Measurements from ENCODE around the gene TBC1D22A. TPM values are rescaled to one million over a fixed set of nuclear protein-coding genes. Genes with fewer than 3 reads are reported as not detected.

The TBC1D22A gene
- total RNA-seq, 2 donors from 2014 or later = 28.9 to 31.3 TPM

DNA sequence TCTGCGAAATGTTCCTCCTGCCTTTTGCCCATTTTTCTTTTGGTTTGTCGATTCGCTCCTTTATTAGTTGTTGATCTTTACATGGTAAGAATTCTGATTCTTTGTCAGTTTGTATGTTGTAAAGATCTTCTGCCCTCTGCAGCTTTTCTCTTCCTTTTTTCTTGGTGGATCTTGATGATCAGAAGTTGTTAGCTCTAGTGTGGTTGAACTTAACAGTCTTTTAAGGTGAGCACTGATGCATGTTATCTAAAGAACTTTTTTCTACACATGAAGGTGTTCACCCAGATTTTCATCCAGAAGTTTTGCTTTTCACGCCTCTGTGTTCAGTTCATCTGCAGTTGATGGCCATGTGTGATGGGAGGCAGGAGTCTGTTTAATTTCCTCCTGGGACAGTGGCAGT, 133.7 kb downstream of the TBC1D22A start:
- ATAC-seq (ENCODE audit: insufficient number of reproducible peaks, low FRiP score, low read depth) (no peak), DNase-seq (ENCODE audit: low spot score) (no peak)
- Histone ChIP-seq H3K36me3 (no peaks in the 10 kb centered on the region), H3K4me1 (ENCODE audit: control insufficient read depth in 1 of 2, low read depth in 2 of 2) (no peaks in the 10 kb centered on the region), H3K9me3 (no peaks in the 10 kb centered on the region), H3K27me3 (replicated peaks; ENCODE audit: insufficient read depth) (no peaks in the 10 kb centered on the region), H3K27ac (no peak overlapping the region), H3K4me3 (no peak overlapping the region)
- TF ChIP-seq, protein P1, sequence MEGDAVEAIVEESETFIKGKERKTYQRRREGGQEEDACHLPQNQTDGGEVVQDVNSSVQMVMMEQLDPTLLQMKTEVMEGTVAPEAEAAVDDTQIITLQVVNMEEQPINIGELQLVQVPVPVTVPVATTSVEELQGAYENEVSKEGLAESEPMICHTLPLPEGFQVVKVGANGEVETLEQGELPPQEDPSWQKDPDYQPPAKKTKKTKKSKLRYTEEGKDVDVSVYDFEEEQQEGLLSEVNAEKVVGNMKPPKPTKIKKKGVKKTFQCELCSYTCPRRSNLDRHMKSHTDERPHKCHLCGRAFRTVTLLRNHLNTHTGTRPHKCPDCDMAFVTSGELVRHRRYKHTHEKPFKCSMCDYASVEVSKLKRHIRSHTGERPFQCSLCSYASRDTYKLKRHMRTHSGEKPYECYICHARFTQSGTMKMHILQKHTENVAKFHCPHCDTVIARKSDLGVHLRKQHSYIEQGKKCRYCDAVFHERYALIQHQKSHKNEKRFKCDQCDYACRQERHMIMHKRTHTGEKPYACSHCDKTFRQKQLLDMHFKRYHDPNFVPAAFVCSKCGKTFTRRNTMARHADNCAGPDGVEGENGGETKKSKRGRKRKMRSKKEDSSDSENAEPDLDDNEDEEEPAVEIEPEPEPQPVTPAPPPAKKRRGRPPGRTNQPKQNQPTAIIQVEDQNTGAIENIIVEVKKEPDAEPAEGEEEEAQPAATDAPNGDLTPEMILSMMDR (IDR thresholded peaks at IDR 0.05) = no peak

DNA sequence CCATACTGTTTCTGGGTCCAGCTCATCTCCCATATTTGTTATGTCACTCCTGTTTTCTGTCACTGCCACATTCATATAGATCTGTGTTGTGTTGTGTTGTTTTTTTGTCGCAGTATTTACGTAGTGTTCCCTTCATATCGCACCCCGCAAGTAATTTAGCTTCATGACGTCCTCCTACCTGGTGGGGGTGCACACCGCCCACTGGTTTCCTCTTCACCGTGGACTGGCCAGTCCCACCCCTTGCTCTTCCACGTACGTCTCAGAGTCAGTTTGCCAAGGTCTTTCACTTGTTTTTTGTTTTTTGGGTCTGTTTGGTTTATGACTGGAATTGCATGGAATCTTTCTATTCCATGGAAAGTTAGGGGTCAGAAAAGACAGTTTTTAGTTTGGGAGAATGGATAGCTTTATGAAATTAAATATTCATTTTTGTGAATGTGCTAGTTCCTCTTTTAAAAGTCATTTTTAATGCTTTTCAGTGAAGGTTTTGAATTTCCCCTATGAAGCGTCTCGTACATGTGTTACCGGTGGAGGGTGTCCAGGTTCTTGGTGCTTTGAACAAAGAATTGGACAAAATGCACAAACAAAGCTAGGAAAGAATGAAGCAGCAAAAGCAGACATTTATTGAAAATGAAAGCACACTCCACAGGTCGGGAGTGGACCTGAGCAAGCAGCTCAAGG, 134.3 kb downstream of the TBC1D22A start:
- Histone ChIP-seq H3K4me1 (ENCODE audit: control insufficient read depth in 1 of 2, low read depth in 2 of 2) (no peaks in the 10 kb centered on the region), H3K9me3 (no peaks in the 10 kb centered on the region), H3K4me3 (no peak overlapping the region), H3K27me3 (replicated peaks; ENCODE audit: insufficient read depth) (no peaks in the 10 kb centered on the region), H3K36me3 (no peaks in the 10 kb centered on the region), H3K27ac (no peak overlapping the region)
- no peak for ATAC-seq (ENCODE audit: insufficient number of reproducible peaks, low FRiP score, low read depth)
- TF ChIP-seq, protein P1 (IDR thresholded peaks at IDR 0.05) = no peak
- no peak for DNase-seq (ENCODE audit: low spot score)

DNA sequence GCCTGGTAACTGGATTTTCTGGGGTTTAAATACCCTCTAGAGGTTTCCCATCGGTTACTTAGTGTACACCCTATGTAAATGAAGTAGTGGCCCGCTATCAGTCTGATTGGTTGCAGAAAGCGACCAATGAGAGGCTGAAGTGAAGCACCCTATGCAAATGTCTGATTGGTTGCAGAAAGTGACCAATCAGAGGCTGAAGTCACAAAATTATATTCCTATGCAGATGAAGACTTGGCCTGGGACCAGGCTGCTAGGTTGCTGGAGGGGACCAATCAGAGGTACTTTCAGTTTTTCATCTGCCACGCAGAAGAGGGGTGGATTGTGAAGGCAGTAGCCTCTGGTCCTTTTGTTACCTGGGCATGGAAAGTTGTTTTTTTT, 134.8 kb downstream of the TBC1D22A start:
- DNase-seq (ENCODE audit: low spot score) = no peak
- no peaks in the 10 kb centered on the region for H3K36me3 ChIP-seq
- no peaks in the 10 kb centered on the region for H3K4me1 ChIP-seq (ENCODE audit: control insufficient read depth in 1 of 2, low read depth in 2 of 2)
- H3K27ac ChIP-seq = no peak overlapping the region
- H3K4me3 ChIP-seq = no peak overlapping the region
- ATAC-seq (ENCODE audit: insufficient number of reproducible peaks, low FRiP score, low read depth) = no peak
- TF ChIP-seq, protein P1 (IDR thresholded peaks at IDR 0.05) = no peak
- no peaks in the 10 kb centered on the region for H3K9me3 ChIP-seq
- H3K27me3 ChIP-seq (replicated peaks; ENCODE audit: insufficient read depth) = no peaks in the 10 kb centered on the region

DNA sequence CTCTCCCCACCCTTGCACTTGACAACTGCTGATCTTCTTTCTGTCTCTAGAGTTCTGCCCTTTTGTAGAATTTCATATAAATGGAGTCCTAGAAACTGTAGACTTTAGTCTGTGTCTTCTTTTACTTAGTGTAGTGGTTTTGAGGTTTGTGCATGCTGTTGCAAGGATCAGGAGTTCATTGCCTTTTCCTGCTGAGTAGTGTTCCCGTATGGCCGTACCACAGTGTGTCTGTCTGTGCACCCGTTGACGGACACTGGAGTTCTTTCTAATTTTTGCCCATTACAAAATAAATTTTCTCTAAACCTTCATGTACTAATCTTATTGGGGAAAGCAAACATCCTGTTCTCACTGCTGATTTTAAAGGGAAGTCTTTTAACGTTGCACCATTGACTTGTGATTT, 138.1 kb downstream of the TBC1D22A start:
- ATAC-seq (ENCODE audit: insufficient number of reproducible peaks, low FRiP score, low read depth) = no peak
- Histone ChIP-seq H3K27ac (no peak overlapping the region), H3K9me3 (no peaks in the 10 kb centered on the region), H3K36me3 (no peaks in the 10 kb centered on the region), H3K4me1 (ENCODE audit: control insufficient read depth in 1 of 2, low read depth in 2 of 2) (no peaks in the 10 kb centered on the region), H3K27me3 (replicated peaks; ENCODE audit: insufficient read depth) (no peaks in the 10 kb centered on the region), H3K4me3 (no peak overlapping the region)
- TF ChIP-seq, protein P1 (IDR thresholded peaks at IDR 0.05) = no peak
- DNase-seq (ENCODE audit: low spot score) = no peak

DNA sequence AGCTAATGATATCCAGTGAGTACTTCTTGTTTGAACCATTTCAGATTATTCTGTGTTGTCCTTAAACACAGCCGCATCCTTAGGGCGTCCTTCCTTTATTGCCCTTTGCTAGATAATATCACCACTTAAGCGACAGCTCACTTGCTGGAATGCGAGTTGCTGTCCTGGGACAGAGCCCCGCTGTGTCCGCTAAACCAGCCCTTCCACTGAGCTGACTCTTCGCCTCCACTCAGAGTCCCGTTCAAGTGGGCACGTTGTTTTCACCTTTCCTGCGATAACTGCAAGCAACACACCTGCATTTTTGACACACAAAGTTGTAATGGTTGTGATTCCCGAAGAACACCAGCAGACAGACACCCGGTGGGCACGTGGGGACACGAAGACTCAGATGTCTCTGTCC, 140.0 kb downstream of the TBC1D22A start:
- Histone ChIP-seq H3K36me3 (no peaks in the 10 kb centered on the region), H3K4me1 (ENCODE audit: control insufficient read depth in 1 of 2, low read depth in 2 of 2) (no peaks in the 10 kb centered on the region), H3K27ac (no peak overlapping the region), H3K9me3 (no peaks in the 10 kb centered on the region), H3K27me3 (replicated peaks; ENCODE audit: insufficient read depth) (no peaks in the 10 kb centered on the region), H3K4me3 (no peak overlapping the region)
- no peak for DNase-seq (ENCODE audit: low spot score)
- TF ChIP-seq, protein P1 (IDR thresholded peaks at IDR 0.05) = no peak
- ATAC-seq (ENCODE audit: insufficient number of reproducible peaks, low FRiP score, low read depth) = no peak
